DMS114 treated with DMSO at 0.1 percent for 48 hours (cell line): Measurements from ENCODE around the gene SIK2.

Experiments
- DNase-seq: peaks from one replicate; lab custom pipeline; 2025; ENCODE audit not compliant: unreplicated experiment; lab: John Stamatoyannopoulos, UW

Gene SIK2

DNA sequence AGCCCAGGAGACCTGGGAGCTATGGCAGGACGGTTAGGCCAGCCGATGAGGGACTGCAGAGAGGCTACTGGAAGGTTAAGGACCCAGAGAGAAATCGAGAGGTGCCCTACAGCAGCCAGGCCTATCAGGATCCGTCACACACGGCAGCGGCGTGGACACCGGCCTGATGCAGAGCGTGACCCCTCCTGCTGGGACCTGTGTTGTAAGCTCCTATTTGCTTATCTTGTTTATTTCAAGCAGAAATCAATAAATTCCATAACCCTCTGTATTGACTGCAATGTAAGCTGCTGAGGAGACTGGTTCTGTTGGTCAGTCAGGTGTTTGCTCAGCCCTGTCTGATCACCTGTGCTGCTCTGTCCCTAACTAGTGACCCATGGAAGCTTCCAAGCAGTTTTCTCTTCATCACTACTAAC is 124.1 kb downstream of the SIK2 start:
- no peak for DNase-seq

DNA sequence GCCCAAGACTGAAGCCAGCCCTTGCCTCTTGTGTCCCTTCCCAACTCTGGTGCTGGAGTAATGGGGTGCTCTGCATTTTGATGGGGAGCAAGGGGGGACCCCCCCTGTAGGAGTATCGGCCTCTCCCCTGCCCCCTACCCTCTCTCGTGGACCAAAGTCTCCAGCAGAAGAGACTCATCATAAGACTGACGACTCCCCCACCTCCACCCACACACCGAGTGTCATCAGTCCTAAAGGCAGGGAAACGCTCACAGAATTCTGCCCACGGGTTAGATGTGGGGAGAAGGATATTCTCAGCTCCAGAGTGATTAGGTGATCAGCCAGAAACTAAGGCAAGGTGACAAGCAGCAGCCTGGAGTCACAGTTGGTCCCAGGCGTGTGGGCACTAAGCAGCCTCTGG is 125.2 kb downstream of the SIK2 start:
- no peak for DNase-seq

DNA sequence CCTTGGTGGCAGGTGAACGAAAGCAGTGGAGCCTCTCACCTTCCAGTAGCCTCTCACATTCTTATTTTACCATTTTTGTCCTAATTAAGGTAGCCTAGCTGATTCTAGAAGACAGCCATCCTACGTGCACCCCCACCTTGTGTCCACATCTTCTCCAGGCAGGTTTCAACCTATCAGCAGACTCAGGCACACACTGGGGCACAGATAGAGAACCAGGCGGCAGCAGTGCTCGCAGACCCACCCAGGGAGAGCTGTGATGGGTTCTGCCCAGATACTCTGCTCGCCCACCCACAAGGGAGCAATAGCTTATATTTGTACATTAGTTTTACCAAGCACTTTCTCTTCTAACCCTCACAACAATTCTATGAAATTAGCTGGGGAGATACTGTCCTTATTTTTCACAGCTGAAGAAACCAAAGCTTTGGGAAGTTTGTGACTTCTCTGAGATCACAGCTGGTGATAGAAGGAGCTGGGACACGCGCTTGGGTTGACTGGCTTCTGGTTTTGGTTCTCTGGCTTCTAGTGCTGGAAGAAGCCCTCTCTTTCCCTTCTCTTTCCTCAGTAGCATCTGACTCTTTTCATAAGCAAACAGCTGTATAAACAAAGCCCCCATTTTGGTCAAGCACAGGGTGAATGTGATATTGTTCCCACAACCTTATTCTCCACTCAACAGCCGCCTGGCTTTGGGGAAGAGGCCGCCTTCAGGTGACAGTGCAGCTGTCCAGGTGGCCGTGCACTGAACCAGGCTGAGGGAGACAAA is 127.0 kb downstream of the SIK2 start:
- DNase-seq, result no peak

DNA sequence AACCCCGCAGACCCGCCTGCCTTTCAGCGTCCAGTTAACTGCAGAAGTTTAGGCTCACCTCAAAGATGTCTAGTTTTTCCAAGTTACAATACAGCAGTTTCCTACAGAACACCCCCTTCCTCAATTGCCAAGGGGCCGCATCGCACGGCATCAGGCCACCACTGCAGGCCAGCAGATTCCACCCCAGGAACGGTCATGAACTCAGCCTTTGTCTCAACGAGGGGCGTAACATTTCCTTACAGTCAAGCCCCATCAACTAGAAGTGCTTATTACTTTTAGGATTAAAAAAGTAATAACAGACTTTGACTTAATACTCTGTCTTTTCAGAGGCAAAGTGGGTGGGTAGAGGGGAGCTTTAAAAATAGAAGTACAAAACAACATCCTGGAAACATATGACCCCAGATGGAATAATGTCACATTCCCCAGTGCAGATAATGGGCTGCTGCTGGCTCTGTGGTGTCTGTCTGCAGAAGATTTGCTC is 127.6 kb downstream of the SIK2 start:
- no peak for DNase-seq

DNA sequence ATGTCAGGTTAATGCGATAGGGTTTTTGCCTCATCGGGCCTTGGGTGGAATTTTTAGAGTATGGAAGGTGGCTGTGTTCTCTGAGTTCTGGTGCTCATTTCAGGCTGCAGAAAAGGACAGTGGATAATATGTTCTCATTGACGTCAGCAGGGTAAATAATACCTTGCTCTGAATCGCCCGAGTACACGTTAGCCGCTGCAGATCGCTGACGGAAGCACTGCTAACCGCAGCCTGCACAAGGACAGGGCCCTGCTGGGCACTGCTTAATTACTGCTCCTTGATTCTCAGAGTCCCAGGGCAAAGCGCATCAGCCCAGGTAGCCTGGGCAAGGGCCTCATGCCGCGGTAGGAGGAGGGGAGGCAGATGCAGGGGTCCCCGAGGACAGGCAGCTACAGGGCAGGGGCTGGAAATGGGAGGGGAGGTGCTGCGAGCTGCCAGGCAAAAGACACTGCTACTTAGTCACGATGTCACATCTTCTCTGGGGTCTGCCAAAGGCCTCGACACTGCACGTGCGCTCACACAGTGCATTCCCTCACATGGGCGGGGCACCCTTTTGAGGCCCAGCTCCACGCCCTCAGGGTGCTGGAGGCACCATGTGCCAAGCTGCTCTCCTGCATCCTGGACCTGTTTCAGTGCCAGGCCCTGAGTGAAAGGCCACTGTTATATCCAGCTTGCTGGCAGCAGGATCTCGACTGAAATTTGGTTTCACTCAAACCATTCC is 128.8 kb downstream of the SIK2 start:
- DNase-seq, result no peak

DNA sequence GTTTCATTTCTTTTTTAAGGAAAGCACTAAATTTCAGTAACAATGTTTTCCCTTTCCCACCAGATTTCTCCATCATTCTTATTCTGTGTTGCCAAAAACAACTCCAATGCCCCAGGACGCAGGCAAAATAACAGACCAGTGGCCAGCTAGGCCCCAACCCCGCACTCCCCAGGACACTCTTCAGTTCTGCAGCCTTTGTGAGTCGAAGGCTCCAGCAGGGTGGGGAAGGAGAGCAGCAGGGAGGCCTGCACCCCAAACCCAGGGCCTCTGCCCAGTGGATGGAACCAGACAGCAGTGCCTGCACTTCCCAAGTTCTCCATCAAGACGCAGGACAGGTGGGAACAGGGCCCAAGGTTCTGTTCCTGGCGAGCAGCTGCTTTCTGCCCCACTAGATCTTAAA is 129.6 kb downstream of the SIK2 start:
- no peak for DNase-seq

DNA sequence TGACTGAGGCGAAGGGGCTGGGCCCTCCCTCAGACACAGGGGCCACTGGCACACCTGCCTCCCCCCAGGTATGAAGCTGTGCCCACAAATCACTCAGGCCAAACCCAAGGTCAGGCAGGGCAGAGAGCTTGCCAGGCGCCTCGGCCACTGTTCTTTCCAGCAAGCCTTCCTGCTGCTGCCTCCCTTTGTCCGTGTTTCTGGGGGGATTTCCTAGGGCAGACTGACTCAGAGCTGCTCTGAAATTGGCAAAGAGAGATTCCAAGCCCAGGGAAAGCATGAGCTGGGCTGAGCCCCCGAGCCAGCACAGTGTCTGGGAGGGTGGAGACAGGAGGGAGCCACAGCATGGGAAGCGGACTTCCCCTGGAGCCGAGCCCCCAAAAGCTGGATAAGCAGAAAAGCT is 130.8 kb downstream of the SIK2 start:
- no peak for DNase-seq

DNA sequence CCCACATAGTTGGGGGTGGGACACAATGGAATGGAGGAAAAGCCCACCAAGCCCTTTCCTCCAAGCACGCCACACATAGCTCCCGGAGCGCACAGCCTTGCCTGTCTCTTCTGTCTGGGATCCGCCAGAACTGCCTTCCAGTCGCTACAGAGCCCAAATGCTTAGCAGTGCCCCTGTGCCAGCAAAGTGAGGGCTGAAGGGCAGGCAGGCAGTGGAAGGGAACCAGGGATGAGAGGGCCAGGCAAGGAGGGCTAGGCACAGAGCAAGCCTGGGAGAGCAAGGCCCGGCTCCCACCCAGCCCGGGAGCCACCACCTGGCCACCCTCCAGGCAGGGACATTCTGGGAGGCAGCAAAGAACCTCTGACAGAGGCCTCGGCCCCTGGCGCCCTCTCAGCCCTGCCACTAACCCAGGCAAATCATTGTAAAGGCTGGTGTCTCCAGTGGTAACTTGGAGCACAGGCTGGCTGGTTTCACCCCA is 131.4 kb downstream of the SIK2 start:
- DNase-seq, result no peak

DNA sequence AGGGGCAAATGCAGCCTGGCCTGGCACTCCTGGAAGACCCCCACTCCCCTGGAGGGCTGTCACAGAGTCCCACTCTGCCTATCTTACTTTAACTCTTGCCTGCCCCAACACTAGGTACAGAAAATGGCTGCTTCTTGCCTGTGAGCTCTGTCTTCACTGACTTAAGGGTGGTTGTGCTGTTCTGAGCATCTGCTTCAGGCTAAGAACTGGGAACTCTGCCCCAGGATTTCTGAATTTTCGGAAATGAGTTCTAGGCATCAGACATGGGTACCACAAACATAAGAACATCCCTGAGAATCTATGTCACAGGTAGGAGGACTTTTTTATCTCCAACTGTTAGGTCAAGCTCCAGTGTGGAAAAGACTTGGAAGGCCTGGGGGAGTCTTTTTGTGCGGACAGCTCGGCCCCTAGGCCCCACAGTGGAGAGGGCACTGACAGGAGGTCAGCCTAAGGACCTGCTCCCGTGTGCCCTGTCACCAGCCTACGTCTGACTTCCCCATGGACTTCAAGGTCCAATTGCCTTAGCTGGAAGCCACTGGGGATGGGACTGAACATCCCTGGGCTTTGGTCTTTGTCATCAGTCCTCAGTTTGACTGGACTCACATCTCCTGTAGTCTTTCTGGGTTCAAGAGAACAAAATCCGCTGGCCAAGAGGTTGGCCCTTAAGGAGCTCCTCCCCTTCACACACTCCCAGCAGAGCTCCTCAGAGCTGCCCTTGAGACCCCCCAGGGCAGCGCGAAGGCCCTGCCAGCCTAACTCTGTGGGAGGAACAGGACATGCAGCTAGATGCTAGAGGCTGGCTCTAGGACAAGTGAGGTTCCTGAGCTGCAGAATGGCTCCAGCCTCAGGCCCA is 132.1 kb downstream of the SIK2 start:
- no peak for DNase-seq

DNA sequence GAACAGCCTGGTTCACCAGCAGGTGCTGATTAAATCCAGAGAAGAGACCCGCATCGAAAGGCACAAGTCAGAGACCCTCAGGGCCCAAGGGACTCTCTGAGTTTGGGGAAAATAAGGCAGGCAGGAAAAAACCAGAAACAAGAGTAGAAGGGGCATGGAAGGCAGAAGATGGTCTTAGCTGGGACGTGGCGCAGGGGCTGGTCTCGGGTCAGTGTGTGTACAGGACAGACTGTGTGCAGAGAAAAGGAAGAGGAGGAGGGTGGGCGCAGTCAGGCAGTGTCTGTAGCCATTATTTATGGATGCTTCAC is 132.7 kb downstream of the SIK2 start:
- no peak for DNase-seq

DNA sequence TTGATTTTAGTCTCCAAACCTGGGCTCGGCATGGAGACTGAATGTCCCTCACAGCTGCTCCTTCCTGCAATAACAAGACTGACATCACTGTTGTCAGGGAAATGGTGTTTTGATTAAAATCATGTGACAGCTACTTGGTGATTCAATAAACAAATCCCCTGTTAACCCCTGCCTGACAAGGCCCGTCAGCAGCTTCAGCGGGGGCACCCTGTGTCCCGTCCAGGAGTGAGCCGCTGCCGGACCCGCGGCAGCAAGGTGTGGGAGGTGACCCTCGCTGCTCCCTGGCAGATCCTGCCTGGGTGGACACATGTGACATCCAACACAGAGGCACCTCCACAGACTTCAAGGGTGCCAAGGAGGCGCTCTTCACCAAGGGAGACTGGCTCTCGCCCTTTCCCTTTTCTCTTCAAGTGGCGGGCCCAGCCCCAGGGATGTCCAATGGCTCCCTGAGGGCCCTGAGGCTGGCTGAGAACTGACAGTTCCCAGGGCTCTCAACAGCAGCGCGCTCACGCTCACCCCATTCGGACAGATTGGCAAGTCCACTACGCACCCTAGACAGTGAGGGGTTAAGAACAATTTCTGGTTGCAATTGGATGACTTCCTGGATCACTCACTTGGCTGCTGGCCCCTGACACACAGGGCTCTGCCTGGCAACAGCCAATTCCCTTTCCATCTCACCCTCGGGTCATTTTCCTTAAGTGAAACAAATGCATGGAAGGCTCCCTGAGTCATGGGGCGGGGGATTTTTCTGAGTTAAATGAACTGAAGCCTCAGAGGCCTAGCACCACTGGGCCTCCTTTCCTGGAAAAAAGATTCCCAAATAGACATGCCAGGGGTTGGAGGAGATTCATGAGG is 133.2 kb downstream of the SIK2 start:
- DNase-seq, result no peak

DNA sequence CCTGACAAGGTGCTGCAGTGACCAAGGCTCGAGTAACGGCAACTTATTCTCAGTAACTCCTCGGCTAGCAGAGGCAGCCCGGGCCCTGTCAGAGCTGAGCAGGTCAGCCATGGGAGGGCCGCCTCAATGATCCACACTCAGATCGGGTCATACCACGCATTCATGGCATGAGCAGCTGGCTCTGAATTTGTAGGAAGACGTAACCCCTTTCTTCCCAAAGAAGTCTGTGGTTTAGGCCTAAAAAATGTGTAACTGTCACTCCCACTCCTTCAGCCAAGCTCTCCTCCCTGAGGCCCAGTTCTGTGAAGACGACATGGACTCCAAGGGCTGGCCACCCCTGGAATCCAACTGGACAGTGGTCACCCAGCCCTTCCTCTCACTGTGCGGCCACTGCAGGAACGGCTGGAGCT is 133.9 kb downstream of the SIK2 start:
- no peak for DNase-seq

DNA sequence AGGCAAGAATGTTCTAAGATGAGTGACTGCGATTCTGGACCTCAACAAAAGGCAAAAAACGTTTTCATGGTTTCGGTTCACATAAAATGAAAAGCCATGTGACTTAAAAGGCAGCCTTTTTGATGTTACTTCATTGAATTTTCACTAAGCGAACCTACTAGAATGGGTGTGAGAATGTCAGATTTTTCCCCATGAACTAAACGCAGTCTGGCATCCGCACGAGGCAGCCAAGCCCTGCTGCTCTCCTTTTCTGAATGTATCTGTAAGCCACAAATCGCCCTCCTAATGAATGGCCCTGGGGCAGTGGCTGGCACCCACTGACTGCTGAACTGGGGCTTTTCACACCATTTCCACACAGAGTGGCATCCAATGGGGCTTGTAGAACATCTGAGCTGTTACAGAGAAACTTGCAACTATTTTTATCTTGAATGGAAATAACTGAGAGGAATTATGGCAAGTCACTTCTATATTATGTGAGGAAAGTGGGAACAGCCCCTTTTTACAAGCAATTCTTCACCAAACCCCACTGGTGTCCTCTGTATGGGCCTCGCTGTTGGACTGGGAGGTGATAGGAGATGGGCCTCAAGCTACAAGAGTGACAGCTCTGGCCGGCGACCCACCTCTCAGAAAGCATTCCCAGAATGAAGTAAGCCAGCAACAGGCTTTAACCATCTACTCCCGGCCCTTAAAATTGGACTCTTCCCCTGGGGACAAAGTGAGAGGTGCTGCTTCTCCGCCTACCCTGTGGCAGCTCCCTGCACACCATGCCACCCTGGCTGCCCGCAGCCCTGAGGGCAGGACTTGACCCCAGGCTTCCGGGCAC is 134.6 kb downstream of the SIK2 start:
- no peak for DNase-seq

DNA sequence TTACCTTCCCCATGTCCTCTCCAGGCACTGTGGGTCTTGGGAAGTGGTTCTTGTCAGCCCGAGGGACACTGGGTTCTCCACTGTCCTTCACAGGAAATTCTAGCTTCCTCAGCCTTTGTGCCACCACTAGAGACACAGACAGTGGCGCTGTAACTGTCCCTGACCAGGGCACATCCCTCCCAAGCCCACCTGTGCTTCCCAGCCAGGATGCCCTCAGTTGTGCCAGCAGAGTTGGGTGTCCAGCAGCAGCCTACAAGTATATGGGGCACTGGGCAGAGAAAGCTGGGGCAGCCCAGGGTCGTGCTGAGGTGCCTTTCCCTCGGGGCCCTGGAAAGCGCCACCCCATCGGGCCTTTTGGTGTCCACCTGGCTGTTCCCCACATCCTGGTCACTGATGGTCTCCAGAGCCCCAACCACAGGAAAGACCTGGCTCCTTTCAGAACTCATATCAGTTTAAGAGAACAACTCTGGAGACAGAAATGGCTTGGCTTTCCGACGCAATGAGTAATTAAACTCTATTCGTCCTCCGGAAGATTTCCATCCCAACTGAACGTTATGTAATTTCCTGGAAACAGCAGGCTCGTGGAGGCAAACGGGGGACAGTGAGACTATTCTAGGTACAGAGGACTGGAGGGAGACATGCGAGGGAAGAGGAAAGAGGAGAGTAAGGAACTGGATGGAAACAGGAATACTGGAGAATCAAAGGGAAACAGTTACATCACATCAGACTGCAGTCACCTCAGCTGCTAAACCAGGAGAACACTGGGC is 135.4 kb downstream of the SIK2 start:
- no peak for DNase-seq

DNA sequence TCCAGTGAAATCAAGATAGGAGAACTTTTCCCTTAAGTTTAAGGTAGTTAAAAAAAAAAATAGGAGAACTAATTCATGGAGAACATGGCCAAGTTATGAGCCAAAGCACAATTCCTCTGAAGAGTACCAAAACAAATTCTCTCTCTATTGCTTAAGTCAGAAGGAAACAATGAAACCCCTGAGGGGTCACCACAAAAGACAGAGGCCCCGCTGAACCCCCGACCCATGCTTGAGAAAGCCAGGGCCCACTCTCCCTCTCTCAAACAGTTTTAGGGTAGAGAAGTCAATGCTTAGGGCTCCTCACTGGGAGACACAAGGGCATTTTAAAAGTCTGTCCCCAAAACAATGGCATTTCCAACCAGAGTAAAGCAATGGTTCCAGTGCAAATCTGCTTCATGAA is 137.1 kb downstream of the SIK2 start:
- no peak for DNase-seq

DNA sequence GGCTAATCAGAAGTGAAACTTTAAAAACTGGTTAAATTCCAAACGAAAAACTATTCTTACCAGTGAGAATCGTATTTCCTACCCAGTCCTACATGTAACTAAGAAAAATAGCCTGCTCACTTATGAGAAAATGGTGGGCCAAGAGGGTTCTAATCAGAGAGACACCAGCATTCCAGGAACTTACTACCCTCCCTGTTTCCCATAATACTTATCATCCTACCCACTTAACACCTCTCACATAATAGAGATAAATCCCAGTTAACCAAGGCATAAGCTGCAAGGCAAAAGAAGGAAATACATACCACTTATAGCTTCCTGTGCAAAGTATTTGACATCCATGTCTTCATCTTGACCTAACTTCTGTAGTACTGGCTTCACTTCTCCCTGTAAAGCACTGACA is 139.5 kb downstream of the SIK2 start:
- no peak for DNase-seq

DNA sequence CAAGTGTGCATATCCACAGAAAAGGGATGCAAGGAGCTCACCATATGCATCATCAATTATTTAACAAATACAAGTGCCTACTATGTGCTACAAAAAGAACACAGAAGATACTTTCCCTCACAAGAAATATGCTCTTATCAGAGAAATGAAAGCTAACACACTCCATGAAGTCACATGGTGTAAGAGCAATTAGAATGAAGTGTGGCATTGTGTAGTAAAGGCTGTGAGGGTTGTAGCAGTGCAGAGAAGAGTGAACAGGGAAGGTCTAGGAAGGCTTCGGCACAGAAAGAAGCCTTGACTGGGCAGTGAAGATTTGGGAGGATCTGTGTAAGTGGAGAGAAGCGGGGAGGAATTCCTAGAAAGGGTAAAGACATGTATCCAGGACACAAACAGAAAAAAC is 141.5 kb downstream of the SIK2 start:
- DNase-seq, result no peak

DNA sequence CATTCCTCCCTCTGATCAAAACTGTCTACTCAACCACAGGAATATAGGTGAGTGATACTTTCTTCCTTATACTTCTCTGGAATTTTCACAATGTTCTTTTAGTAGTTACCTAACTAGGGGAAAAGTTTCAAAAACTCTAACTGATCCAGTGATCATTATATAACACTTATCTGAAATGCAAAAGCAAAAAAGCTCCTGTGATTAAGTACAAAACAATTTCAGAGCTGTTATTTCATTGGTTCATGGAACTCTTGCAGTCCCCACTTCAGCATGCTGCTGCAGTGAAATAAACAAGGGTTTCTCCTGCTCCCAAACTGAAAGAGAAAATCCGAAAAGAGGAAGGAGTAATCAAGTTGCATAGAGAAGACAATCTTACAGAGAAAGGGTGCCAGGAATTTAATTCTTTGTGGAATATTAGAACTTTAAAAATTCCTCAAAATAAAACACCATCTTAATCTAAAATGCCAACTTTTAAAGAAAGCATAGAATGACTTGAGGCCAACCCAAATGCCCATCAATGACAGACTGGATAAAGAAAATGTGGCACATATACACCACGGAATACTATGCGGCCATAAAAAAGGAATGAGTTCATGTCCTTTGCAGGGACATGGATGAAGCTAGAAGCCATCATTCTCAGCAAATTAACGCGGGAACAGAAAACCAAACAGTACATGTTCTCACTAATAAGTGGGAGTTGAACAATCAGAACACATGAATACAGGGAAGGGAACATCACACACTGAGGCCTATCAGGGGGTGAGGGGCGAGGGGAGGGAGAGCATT is 143.7 kb downstream of the SIK2 start:
- DNase-seq, result no peak
